Stimulated activated CD8-positive, alpha-beta memory T cell treated with anti-CD3 and anti-CD28 coated beads, Interleukin-4, amount 100 ng/mL, for 48 hours (primary cell): Measurements from ENCODE around the gene TRAF3IP3.

Source experiments
- DNase-seq: peaks from one replicate; pipeline ENCODE4 v3.0.0-alpha.2; 2020

TRAF3IP3 gene

DNA sequence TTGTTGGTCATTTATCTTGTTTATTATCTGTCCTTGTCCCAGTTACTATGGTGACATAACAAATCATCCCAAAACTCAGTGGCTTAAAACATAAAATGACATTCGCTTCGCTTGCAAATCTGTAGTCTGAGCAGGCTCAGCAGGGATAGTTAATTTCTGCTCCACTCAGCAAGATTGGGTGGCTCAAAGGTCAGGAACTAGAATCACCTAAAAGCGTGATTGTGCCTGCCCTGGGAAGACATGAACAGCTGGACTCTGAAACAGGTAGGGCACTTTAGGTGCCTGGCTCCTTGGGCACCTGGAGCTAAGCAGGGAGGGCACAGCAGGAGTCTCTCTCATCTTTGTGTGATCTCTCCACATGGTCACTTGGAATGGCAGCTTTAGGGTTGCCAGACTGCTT is 14.7 kb upstream of the TRAF3IP3 start:
- no peak for DNase-seq

DNA sequence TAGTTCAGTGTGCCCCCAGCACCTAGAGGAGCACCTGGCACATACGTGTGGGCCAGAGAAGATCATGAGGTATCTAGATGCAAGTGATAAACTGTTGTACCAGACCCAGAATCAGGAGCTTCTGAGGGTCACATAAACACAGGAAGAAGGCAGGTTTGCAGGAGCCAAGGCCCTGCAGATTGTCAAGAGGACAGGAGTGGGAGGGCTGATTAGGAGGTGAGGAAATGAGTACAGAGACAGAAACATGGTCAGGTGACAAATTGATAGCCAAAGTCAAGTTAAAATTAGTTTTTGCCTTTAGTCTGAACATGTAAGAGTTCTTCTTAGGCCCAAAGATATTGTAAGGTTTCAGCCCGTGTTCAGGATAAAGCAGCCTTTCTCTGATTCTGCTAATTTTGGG is 14.0 kb upstream of the TRAF3IP3 start:
- no peak for DNase-seq

DNA sequence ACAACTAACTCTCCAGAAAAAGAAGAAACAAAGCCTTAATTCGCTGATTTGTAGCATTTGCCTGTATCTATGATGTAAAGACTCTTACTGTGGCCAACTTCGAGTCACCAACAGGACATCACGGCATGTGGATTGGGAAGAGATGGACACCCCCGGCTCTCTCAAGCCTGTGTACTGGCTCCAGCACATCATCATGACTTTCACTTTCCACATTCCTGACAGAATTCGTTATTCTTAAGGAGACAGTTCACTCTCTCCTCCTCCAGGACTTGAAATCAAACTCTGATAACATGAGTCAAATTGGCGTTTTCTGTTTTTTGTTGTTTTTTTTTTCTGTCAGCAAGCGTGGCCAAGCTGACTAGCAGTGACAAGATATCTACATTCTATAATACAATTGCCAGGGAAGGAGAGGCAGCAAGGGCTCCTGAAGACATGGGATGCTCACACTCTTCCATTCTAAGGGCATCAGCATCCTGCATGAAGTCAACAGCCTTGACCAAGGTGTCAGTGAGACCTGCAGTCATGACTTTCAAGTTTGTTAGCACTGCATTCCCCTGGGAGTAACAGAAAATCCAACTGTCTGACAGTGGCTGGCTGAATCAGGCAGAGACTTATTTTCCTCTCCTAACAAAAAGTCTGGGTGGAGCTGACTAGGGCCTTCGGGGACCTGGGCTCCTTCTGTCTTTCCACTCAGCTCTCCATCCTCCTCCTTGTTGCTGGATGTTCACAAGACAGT is 13.3 kb upstream of the TRAF3IP3 start:
- DNase-seq, result no peak

DNA sequence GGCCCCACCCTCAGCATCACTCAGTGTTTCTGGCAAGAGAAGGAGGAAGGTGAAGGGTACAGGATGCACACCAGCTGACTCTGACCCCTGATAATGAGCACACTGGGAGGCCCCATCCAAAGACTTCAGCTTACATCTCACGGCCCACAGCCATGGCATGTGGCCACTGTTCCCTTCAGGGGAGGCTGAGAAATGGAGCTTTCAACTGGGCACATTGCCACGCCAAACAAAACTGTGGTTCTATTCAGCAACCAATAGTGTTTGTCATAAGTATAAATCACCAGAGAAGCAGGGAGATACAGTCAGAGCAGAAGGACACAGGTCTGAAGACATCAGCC is 12.7 kb upstream of the TRAF3IP3 start:
- no peak for DNase-seq

DNA sequence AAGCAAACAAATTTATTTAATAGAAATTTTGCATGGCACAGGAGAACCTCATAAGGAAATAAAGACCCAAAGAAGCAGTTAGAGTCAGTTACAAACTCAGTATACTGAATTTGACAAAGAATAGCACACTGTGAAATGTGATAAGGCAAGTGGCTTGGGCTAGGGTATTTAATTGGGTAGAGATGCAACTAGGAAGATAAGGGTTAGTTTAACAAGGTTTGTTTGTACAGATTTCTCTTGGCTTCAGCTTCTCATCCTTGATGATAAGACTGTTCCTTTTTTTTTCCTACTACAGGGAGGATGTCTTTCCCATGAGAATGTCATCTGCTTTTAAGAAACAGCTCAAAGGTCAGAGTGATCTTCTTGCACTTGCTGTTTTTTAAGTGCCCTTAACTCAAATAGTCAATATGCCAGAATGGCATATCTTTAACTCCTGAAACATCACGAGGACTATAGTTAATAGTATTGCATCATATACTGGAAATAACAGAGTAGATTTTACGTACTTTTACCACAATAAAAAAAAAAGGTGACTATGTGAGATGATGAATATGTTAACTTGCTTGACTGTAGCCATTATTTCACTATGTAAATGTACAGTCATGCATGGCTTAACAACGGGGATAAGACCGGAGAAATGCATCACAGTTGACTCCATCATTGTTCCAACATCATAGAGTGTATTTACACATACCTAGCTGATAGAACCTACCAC is 9.2 kb upstream of the TRAF3IP3 start:
- no peak for DNase-seq

DNA sequence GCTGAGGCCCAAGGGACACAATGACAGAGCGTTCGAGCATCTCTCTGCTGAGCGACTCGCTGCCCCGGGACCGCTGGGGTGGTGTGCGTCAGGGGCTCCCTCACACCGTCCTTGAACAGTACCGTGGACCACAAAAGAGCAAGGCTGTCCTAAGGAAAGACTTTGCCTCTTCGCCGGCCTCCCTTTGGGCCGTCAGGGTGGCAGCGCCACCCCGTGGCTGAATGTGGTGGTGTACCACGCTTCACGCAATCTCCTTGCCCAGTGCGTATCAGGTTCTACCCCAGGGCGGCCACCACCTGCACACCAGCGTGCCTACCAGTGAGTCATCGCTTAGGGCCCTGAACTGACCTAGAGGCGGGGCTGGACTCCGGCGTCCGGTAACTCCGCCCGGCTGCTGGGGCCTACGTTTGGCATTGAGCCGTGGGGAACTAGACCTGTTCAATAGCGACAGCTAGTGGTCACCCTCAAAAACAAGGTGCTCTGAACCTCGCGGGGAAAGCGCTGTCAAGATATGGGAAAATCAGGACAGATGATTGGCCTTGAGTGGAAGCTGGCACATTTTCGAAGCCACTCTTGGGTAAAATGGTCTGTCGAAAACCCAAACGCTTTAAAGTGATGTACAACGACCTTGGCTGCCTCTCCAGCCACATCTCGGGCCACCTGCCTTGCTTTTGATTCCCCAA is 8.1 kb upstream of the TRAF3IP3 start:
- peak; percentile 95 for DNase-seq

DNA sequence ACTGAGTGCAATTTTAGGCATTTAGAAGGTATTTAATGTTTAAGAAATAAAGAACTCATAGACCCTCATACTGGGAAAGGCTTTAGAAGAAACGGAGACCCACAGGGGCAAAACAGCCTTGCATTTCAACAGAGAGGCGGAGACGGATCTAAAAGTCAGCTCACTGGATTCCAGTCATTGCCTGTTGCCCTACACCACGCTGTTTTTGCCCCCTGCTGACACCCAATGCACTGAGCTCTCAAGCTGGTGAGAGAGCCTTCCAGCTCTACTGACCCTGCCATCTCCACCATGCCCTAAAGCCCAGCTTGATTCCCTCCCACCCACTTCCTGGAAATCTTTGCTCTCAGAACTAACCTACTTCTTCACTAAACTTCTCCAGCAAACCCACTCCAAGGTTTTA is 7.2 kb upstream of the TRAF3IP3 start:
- DNase-seq, result no peak

DNA sequence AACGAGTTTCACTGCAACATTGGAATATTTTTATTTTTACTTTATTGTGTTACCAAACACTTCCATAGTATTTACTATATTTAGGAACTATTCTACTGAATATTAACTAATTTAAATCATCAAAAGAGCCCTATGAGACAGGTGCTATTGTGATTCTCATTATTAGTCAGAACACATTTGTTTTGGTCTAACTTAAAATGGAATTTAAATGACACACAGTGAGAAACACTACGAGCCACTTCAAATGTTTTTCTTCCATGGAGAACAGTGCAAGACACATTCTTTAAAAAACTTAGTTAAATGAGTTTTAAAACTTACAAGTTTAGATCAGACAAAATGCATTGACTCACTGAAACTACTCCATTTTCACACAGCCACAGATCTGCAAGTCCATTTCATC is 6.6 kb upstream of the TRAF3IP3 start:
- DNase-seq, result no peak

DNA sequence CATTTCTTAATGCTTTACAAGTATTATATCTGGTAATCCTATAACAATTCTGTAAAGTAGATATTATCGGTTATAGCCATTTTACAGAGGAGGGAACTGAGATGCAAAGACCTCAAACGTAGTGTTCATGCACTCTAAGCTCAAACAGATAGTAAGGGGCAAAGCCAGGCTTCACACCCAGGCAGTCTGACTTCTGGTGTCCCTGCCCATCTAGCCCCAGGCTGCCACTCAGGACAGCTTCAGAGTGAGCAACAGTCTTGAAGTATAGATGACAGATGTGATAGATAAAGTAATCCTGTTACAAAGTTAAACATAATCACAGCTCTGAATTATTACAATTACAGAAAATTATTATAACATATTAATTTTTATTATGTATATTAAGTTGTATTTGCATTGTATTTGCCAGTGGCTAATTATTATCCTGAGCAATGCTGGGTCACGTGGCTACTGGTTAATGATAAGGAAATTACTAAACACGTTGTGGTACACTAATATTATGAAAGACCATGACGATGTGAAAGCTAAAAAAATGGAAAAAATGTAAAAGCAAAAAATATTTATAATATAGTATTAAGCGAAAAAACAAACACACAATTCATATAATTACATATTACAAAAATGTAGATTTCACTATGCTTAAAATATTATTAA is 6.1 kb upstream of the TRAF3IP3 start:
- DNase-seq, result no peak

DNA sequence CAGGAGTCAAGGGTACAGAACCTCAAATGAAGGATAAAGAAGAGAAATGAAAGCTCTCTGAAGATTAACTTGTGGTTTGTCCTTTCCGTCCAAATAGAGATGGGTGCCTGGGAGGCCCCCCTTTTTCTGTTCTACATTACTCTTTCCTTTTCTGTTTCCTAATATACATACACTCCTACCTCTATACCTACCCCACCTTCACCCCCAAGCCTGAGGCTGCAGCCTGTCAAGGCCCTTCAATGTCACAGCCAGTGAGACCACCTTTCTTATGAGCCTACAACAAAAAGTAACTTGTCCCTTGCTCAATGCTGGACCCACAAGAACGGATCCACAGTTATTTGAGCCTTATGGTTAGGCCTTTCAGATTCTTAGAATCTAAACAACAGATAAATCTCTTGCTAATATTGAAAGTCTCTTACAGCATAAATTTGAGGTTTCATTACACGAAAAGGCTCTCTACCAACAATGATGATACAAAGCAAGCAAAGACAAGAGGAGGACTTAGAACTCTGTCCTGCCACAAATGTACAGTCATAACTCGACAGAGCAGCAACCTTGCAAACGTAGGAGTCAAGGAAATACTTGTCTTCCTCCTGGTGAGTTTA is 4.1 kb upstream of the TRAF3IP3 start:
- DNase-seq, result peak; percentile 57

DNA sequence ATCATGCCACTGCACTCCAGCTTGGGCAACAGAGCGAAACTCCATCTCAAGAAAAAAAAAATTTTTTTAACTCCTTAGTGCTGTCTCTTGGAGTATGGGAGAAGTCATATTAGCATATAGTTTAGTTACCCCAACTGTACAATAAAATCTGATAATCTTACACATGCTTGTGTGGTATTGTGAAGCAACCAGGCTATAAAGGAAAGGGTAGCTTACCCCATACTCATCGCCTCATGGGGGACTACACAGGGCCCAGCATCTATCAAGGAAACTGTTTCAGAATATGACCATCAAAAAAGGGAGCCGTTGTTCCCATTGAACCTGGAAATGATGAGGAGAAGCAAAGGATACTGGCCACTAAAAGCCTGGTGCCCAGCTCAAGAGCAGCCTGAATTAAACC is 3.0 kb upstream of the TRAF3IP3 start:
- DNase-seq, result no peak

DNA sequence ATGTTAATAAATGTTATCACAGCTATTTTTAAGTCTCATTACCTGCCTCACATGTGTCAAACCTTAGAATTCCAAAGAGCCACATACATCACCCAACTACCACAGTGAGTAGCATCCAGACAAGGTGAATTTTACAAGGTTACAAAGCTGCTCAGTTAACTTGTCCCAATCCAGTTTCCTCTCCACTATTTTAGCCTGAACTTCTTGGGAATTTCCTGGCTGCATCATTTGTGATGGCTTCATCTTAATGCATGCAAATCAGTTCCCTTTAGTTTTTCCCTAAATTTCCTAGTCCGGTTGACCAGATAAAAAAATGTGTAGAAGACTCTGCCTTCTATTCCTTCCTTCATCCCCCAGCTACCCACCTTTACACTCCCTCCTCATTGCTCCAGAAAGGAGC is 597 bp upstream of the TRAF3IP3 start:
- DNase-seq, result no peak

DNA sequence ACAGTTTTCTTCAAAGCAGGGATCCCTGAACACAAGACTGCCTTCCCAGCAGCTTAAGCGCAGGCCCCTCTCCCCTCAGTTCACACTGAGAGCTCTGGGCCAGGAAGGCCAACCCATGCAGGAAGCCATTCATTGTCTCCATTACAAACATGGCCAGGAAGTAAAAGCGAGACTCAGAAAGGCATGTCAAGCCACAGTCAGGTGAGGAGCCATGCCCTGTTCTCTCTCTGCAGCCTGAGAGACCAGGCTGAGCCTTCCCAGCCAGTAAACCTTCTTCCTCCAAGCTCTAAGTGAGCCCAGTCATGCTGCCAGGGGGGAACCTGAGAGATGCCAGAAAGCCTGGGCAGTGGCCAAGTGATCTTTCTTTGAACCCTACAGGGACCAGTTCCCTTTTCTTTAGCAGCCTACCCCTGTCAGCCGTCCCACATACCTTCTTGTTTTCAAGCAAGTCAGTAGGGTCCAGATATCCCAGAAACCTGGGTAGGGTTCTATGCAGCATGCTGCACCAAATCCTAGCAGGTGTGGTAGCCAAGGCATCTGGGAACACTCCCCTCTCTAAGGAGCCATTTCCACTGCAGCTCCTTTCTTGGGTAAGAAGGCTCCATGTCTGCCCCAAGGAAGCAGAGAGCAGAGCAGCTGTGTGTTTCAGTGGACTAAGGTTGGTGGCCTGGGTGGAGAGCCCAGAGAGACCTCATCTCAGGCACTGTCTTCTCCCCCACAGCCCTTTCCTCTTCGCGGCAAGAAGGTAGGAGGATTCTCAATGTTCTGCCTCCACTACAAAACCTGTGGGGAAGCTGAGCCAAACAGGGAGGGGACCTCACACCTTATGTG is 977 bp downstream of the TRAF3IP3 start:
- DNase-seq, result peak; percentile 58

DNA sequence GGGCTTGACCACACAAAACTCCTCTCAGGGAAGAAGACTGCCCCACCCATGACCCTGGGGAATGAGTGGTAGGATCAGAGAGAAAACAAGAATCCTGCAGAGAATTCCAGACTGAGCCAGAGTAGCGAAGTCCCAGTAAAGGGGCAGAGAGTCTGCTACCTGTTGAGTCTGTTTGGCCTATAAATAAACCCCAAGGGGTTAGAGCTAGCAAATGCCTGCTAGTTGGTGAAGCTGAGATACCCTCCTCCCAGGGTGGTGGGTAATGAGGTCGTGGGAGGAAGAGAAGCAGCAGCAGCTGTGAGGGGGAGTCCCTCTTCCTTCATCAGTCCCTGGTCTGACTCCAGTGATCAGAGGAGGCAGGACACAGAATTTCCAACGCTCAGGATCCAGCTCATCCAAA is 2.5 kb downstream of the TRAF3IP3 start:
- DNase-seq, result no peak

DNA sequence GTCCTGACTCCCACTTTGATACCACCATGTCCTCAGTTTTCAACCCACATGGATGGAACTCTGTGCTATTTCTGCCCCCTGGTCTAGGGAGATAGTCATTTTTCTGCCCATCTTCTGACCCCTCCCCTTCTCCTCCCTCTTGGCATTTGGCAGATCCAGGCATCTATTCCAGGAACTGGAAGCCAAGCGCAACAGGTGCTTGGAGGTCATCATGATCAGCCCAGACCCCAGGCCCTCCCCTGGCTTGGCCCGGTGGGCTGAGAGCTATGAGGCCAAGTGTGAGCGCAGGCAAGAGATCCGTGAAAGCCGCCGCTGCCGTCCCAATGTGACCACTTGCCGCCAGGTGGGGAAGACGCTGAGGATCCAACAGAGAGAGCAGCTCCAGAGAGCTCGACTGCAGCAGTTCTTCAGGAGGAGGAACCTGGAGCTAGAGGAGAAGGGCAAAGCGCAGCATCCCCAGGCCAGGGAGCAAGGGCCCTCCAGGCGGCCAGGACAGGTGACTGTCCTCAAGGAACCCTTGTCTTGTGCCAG is 4.0 kb downstream of the TRAF3IP3 start:
- no peak for DNase-seq

DNA sequence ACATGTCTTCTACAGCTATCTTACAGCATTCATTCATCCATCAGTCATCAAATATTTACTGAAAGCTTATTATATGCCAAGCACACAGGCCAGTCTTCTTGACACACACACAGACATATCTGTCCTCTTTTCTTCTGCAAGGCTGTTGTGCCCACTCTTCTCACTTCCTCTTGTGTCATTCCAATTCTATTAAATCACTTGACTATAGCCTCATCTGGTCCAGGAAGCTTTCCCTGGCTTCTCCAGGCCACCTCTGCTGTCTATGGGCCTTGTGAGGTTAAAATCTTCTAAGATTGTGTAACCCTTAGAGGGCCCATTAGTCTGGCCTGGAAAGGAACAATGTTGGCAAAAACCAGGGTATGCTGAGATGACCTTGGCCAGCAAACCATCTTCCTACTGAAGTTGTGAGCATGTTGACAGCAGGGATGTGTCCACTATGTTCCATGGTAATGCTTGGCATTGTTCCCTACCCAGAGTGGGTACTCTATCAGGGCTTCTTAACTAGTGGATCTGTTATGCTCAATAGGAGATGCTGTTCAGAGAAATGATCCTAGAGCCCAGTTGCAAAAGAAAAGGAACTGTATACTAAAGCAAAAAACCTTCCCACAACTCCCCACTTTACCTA is 5.3 kb downstream of the TRAF3IP3 start:
- DNase-seq, result no peak

DNA sequence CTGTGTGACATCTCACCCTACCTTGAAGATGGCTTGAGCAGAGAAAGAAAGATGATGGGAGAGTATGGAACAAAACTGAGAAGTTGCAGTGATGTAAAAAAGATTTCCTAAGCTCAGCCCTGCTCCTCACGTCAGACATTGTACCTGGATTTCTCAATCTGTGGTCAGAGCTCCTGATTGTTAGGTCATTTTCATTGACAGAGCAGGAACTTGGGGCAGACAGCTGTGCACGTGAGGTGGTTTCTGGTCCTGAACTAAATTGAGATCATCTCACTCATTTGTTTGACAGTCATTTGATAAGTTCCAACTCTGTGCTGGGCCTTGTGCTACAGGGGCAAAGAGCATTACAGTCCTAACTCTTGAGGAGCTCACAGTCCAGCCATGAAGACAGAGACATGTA is 10.2 kb downstream of the TRAF3IP3 start:
- peak; percentile 34 for DNase-seq

DNA sequence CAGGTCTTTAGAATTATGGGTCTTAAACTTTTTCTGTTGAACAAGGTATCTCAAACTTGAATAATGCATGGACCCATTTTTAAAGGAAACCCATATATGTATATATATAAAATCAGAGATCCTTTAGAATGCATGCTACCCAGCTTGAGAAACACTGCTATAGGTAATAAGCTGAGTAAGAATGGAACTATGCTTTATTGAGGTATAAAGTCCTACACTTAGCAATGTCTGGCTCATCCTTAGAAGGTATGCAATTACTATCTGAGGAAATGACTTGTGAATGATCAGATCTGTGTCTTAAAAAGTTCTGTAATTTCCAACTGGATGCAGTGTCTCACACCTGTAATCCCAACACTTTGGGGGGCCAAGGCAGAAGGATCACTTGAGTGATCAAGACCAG is 11.2 kb downstream of the TRAF3IP3 start:
- no peak for DNase-seq

DNA sequence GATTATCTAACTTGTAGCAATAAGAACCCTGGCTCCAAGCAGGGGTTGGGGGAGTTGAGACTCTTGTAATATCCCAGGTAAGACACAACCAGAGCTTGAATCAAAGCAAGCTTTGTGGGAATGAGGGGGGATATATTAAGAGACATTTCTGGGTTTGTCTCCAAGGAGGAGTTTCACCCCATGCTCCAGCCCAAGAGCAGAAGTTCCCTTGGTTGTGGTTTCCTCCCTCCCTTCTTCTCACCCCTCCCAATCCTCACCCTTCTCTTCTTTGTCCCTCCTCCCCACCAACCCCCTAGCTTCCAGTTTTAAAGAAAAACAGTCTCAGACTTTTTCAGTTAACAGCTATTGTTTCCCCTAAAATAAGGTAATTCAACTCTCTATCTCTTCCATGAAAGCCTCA is 11.9 kb downstream of the TRAF3IP3 start:
- DNase-seq, result no peak

DNA sequence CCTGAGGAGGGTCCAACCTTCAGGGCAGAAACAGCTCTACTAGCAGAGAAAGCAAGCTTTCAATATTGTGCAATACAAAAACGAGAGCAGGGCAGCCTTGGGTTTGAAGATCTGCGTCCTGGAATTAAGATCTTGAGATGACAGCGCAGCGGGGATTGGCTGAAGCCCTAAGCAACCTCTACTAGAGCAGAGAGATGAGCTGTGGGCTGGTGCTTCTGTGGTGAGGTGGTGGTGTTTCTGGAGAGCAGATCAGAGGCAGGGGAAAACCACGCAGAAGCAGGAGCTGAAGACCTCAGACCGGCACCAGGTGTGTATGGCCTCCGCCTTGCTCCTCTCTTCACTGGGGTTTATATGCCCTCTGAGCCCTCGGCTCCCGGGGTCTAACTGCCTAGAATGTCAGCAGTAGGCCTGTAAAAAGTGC is 12.5 kb downstream of the TRAF3IP3 start:
- peak; percentile 87 for DNase-seq

DNA sequence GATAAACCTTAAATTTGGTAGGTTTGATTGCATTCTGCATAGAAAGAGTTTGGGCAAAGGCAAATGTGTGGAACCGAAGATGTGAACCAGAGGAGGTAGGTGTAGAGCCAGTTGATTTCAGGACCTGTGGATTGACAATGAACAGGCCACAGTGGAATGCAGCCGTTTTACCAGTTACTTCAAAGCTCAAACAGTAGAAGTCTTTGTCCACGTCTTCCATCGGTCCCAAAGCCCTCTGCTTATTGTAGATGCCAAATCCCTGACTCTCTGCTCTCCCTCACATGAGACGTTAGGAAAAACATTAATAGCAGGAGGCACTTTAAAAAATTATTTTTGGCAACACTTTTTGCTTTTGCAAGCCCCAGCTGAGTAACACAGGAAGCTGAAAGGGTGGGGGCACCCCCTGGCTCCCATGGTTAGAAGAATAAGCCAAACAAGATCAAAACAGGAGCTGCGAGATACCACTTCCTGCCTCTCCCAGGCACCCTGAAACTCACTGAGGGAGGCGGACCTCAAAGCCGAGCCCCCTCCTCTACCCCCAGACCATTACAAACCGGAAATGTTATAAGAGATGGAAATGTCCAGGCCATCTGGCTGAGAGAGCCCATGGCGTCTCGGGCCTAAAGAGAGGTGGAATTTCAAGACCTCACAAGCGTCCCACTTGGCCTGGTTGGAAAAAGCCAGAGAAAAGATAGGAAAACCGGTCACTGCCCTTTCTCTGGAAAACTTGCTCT is 13.5 kb downstream of the TRAF3IP3 start:
- peak; percentile 82 for DNase-seq
